Neuronal stem cell (in vitro differentiated cells): ENCODE results near the gene NPTXR.
"Not testable (repeated sequence)": the region's sequence is repeated elsewhere in the genome, so short reads cannot be mapped to it uniquely, and the experiment has no call there.

Source experiments
- DNase-seq: peaks from one replicate; pipeline ENCODE4 v3.0.0-alpha.2; 2013; ENCODE audit warnings: low spot score
- H2AFZ ChIP-seq: one replicate; pipeline ENCODE4 v1.6.1; 2013; ENCODE audit warnings: mild to moderate bottlenecking, low read length, inconsistent platforms
- H2AK5ac ChIP-seq: 2 replicates; pipeline ENCODE4 v1.6.1; 2013; ENCODE audit warnings: low read depth, mild to moderate bottlenecking, inconsistent platforms, low read length, moderate library complexity, mixed read lengths
- H2BK120ac ChIP-seq: 2 replicates; pipeline ENCODE4 v1.6.1; 2013; ENCODE audit warnings: low read depth, mild to moderate bottlenecking, inconsistent platforms, low read length, moderate library complexity, mixed read lengths
- H2BK12ac ChIP-seq: one replicate; pipeline ENCODE4 v1.6.1; 2013; ENCODE audit warnings: low read length, inconsistent platforms
- H2BK15ac ChIP-seq: 2 replicates; pipeline ENCODE4 v1.6.1; 2013; ENCODE audit warnings: mild to moderate bottlenecking, low read length, inconsistent platforms, mixed read lengths
- H2BK5ac ChIP-seq: one replicate; pipeline ENCODE4 v1.6.1; 2013; ENCODE audit warnings: inconsistent platforms, mild to moderate bottlenecking, low read length, moderate library complexity
- H3K14ac ChIP-seq: one replicate; pipeline ENCODE4 v1.6.1; 2013; ENCODE audit warnings: low read length, inconsistent platforms
- H3K18ac ChIP-seq: 2 replicates; pipeline ENCODE4 v1.6.1; 2013; ENCODE audit warnings: low read length, inconsistent platforms
- H3K23ac ChIP-seq: 2 replicates; pipeline ENCODE4 v1.6.1; 2013; ENCODE audit warnings: low read depth, mild to moderate bottlenecking, mixed read lengths, low read length, inconsistent platforms; ENCODE audit not compliant: poor library complexity
- H3K27ac ChIP-seq: replicated peaks from 3 replicates; pipeline ENCODE4 v1.5.1; 2013; ENCODE audit warnings: low read length, inconsistent platforms
- H3K27me3 ChIP-seq, 3 experiments: 2 replicates each; pipeline ENCODE4 v1.6.1; 2013; ENCODE audit warnings: low read length in 3 of 3, mild to moderate bottlenecking in 2 of 3, inconsistent platforms in 1 of 3, low read depth in 1 of 3, mixed read lengths in 1 of 3, moderate library complexity in 1 of 3; ENCODE audit not compliant: control insufficient read depth in 3 of 3, insufficient read depth in 3 of 3
- H3K36me3 ChIP-seq, 2 donors: replicated peaks in 1 of 2; 2 replicates each; pipeline ENCODE4 v1.6.1; 2013; ENCODE audit warnings: low read length in 2 of 2; ENCODE audit not compliant: control insufficient read depth in 2 of 2, insufficient read depth in 2 of 2
- H3K4ac ChIP-seq: 2 replicates; pipeline ENCODE4 v1.6.1; 2013; ENCODE audit warnings: inconsistent platforms, mild to moderate bottlenecking, low read length, moderate library complexity
- H3K4me1 ChIP-seq, 2 donors: 1 replicate in 1 of 2; 2 replicates in 1 of 2; pipeline ENCODE4 v1.6.1; 2013; ENCODE audit warnings: low read length in 2 of 2, low read depth in 1 of 2; ENCODE audit not compliant: control insufficient read depth in 2 of 2, insufficient read depth in 1 of 2
- H3K4me2 ChIP-seq: one replicate; pipeline ENCODE4 v1.6.1; 2013; ENCODE audit warnings: mild to moderate bottlenecking, low read length, inconsistent platforms; ENCODE audit not compliant: insufficient read depth, poor library complexity, severe bottlenecking
- H3K4me3 ChIP-seq, 2 donors: 2 replicates each; pipeline ENCODE4 v1.5.1; 2013; ENCODE audit warnings: low read length in 2 of 2, mild to moderate bottlenecking in 2 of 2, inconsistent platforms in 1 of 2, moderate library complexity in 1 of 2
- H3K79me1 ChIP-seq: one replicate; pipeline ENCODE4 v1.6.1; 2013; ENCODE audit warnings: low read depth, mild to moderate bottlenecking, inconsistent platforms, low read length, moderate library complexity
- H3K9ac ChIP-seq: one replicate; pipeline ENCODE4 v1.6.1; 2013; ENCODE audit warnings: mild to moderate bottlenecking, low read depth, low read length, inconsistent platforms; ENCODE audit not compliant: poor library complexity
- H3K9me3 ChIP-seq, 2 donors: replicated peaks in 1 of 2; 2 replicates each; pipeline versions ENCODE3 to v1.6.1; 2013; ENCODE audit warnings: low read length in 2 of 2, mild to moderate bottlenecking in 2 of 2, inconsistent platforms in 1 of 2, low read depth in 1 of 2, mixed read lengths in 1 of 2, moderate library complexity in 1 of 2; ENCODE audit not compliant: control insufficient read depth in 2 of 2, insufficient read depth in 1 of 2
- H4K8ac ChIP-seq: one replicate; pipeline ENCODE4 v1.6.1; 2013; ENCODE audit warnings: low read depth, mild to moderate bottlenecking, inconsistent platforms, low read length, moderate library complexity
- H4K91ac ChIP-seq: one replicate; pipeline ENCODE4 v1.6.1; 2013; ENCODE audit warnings: low read length, low read depth, mild to moderate bottlenecking, inconsistent platforms; ENCODE audit not compliant: poor library complexity
- WGBS, 2 donors: extraction: QIAGEN DNeasy Blood & Tissue Kit; methylation state at CpG; one replicate each; pipeline ENCODE4 v1.1.7; 2013; ENCODE audit warnings: missing lambda C conversion rate in 2 of 2, mixed read lengths in 1 of 2; ENCODE audit not compliant: insufficient read length in 2 of 2, insufficient replicate concordance in 1 of 2; ENCODE audit errors: extremely low coverage in 2 of 2; 5-methylcytosine and 5-hydroxymethylcytosine counted together

The NPTXR gene

DNA sequence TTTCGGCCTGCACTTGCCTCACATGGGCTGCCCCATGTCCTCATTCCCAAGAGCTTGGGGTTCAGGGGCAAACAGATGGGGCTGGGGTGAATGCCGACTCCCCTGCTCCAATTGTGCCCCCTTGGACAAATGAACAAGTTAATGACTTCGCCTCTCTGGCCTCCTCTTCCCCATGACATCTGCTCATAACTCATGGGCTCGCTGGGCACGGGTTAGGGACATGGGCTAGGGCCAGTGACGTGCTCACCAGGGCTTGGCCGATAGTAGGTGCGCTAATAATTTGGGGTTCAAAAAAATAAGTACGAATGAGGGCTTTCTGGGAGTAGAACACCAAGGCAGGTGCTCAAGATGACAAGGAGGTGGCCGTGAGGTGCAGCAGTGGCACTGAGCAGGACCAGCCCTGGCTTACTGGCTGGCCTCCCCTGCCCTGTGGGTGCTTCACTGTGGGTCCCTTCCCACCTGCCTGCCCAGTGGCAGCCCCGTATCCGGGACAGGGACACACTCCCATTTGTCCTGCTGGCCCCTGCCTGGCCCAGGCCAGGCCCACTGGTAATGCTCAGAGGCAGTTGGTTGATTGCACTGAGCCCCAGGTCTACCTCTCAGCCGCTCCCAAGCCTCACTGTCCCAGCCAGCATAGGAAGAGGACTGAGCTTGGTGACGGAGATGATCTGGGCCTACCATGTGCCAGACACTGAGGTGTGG is 15.9 kb upstream of the NPTXR start:
- Histone ChIP-seq H3K23ac (no peak overlapping the region), H3K18ac (peak overlapping the region; percentile 50), H2AFZ (no peak overlapping the region), H3K36me3 (peaks cover 0 to 5% of the 10 kb centered on the region in 2 donors), H2AK5ac (peak overlapping the region; percentile 83), H3K4me2 (no peak overlapping the region), H2BK120ac (no peak overlapping the region), H3K9me3 (no peaks in the 10 kb centered on the region), H2BK12ac (no peak overlapping the region), H3K4ac (no peak overlapping the region), H3K27ac (no peak overlapping the region), H2BK5ac (peak overlapping the region; percentile 69), H3K4me3 (peak overlapping the region in 1 of 2 donors; percentile 6), H3K4me1 (peaks cover 9 to 39% of the 10 kb centered on the region in 2 donors), H3K27me3 (peaks cover 0 to 10% (median 0%) of the 10 kb centered on the region in 3 experiments), H3K14ac (no peak overlapping the region), H4K91ac (no peak overlapping the region), H2BK15ac (no peak overlapping the region), H4K8ac (no peak overlapping the region), H3K9ac (no peak overlapping the region), H3K79me1 (peaks cover 6% of the 10 kb centered on the region)
- WGBS, 2 donors: no CpG with 5 or more reads among the region's 14 CpGs
- DNase-seq: no peak

DNA sequence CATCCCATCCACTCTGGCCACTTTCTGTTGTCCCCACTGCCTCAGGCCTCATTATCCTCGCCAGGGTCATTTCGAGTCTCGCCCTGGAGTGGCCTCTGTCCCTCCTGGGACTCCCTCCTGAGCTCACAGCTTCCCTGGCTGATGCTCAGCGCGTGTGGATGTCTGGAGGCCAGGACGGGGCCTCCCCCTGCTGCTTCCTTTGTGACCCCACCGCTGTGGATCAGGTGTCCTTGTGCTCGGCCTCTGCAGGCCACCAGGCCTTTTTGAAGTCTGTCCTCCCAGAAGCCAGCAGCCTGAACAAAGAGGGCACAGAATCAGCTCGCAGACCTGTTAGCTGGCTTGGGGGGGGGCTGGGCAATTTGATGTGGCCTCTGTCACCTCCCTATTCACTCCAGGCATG is 14.7 kb upstream of the NPTXR start:
- Histone ChIP-seq H3K36me3 (no peaks in the 10 kb centered on the region), H3K27ac (peak overlapping the region; percentile 25), H2AK5ac (no peak overlapping the region), H3K4me3 (no peak overlapping the region), H3K9ac (no peak overlapping the region), H2BK15ac (no peak overlapping the region), H2BK120ac (no peak overlapping the region), H3K27me3 (peaks cover 0 to 10% (median 0%) of the 10 kb centered on the region in 3 experiments), H3K18ac (peak overlapping the region; percentile 33), H3K79me1 (peaks cover under 1% of the 10 kb centered on the region), H3K4me2 (no peak overlapping the region), H4K8ac (no peak overlapping the region), H3K14ac (no peak overlapping the region), H3K4ac (no peak overlapping the region), H3K23ac (no peak overlapping the region), H2BK5ac (no peak overlapping the region), H3K4me1 (peaks cover 11 to 39% of the 10 kb centered on the region in 2 donors), H2AFZ (peak overlapping the region; percentile 14), H2BK12ac (no peak overlapping the region), H3K9me3 (no peaks in the 10 kb centered on the region), H4K91ac (no peak overlapping the region)
- WGBS, 2 donors: no CpG with 5 or more reads among the region's 9 CpGs
- DNase-seq: no peak

DNA sequence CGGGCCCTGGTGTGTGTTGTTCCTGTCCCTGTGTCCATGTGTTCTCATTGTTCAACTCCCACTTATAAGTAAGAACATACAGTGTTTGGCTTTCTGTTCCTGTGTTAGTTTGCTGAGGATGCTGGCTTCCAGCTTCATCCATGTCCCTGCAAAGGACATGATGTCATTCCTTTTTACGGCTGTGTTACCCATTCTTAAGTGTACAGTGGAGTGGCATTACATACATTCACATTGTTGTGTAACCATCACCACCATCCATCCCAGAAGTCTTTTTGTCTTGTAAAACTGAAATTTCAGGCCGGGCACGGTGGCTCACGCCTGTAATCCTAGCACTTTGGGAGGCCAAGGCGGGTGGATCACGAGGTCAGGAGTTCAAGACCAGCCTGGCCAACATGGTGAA is 10.6 kb upstream of the NPTXR start:
- not testable (repeated sequence) for H2BK12ac ChIP-seq, H3K79me1 ChIP-seq, H3K23ac ChIP-seq, H2BK5ac ChIP-seq, H3K9me3 ChIP-seq, H3K9ac ChIP-seq, H4K91ac ChIP-seq, H2BK15ac ChIP-seq, H3K27ac ChIP-seq, H4K8ac ChIP-seq, H3K36me3 ChIP-seq, H3K18ac ChIP-seq, DNase-seq, H2AK5ac ChIP-seq, H2AFZ ChIP-seq, H2BK120ac ChIP-seq, H3K4me3 ChIP-seq, H3K4me2 ChIP-seq, H3K14ac ChIP-seq, H3K4ac ChIP-seq
- H3K4me1 ChIP-seq: peaks cover 10 to 24% of the 10 kb centered on the region in 2 donors
- WGBS, 2 donors: no CpG with 5 or more reads among the region's 7 CpGs
- peaks cover 0 to 46% (median 0%) of the 10 kb centered on the region in 3 experiments for H3K27me3 ChIP-seq

DNA sequence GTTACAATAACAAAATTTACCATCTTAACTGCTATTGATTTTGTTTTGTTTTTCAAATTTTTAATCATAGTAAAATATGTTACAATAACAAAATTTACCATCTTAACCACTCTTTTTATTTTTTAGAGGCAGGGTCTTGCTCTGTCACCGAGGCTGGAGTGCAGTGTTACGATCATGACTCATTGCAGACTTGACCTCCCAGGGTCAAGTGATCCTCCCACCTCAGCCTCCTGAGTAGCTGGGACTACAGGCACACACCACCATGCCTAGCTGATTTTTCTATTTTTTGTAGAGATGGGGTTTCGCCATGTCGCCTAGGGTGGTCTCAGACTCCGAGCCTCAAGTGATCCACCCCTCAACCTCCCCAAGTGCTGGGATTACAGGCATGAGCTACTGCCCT is 10.1 kb upstream of the NPTXR start:
- H3K9me3 ChIP-seq, DNase-seq, H2BK12ac ChIP-seq, H2AK5ac ChIP-seq, H2AFZ ChIP-seq, H3K4ac ChIP-seq, H2BK120ac ChIP-seq, H3K9ac ChIP-seq, H4K91ac ChIP-seq, H3K23ac ChIP-seq, H3K36me3 ChIP-seq, H3K18ac ChIP-seq, H3K4me2 ChIP-seq, H2BK15ac ChIP-seq, H4K8ac ChIP-seq, H3K14ac ChIP-seq, H2BK5ac ChIP-seq, H3K4me3 ChIP-seq, H3K27ac ChIP-seq, H3K79me1 ChIP-seq: not testable (repeated sequence)
- peaks cover 10 to 19% of the 10 kb centered on the region in 2 donors for H3K4me1 ChIP-seq
- no CpG with 5 or more reads among the region's 5 CpGs for WGBS, 2 donors
- H3K27me3 ChIP-seq: peaks cover 0 to 52% (median 0%) of the 10 kb centered on the region in 3 experiments
